HepG2 (cell line): ENCODE data around the gene PPP1R15A. TPM values are rescaled to one million over a fixed set of nuclear protein-coding genes. Genes with fewer than 3 reads are reported as not detected.

Experiments
- ATAC-seq: fragments of 200-7000 bp; cut with Tn5 transposase; 3 replicates; pipeline ENCODE4 v1.9.1; 2020; ENCODE audit warnings: mild to moderate bottlenecking, moderate library complexity
- BruUV-seq: library from RNA; stranded (reverse); fragments of 400-500 nt; replicated peaks from 2 replicates; lab custom pipeline; 2021; lab: Mats Ljungman, UMichigan
- CTCF ChIA-PET: fragments of 300-600 bp; formaldehyde crosslinking; extraction: SDS; loops from one replicate; lab custom pipeline; 2021; ENCODE audit warnings: low total read pairs, inconsistent platforms, low intra/inter-chr PET ratio; lab: Yijun Ruan, JAX
- POLR2A ChIA-PET: fragments of 350-600 bp; sonication (Branson Sonifier 250); formaldehyde crosslinking; loops from one replicate; lab custom pipeline; 2020; ENCODE audit warnings: antibody characterized with exemption, inconsistent platforms; lab: Yijun Ruan, JAX
- DNase-seq: peaks from one replicate; pipeline ENCODE4 v3.0.0-alpha.2; 2015; ENCODE audit warnings: low spot score
- FAIRE-seq: peaks from 3 replicates; lab custom pipeline; 2011; peaks lifted over from hg19 to GRCh38; lab: Jason Lieb, UNC
- H2AFZ ChIP-seq: one replicate; pipeline ENCODE4 v1.6.1; 2011; ENCODE audit warnings: low read length, inconsistent platforms
- H3K27ac ChIP-seq: fragments of 300-600 bp; 3 replicates; pipeline ENCODE4 v1.8.0; 2011; ENCODE audit warnings: mixed run types, mild to moderate bottlenecking, mixed read lengths, low read length, inconsistent platforms; ENCODE audit not compliant: insufficient read depth; ENCODE audit errors: extremely low read length
- H3K27me3 ChIP-seq, 2 experiments: fragments of 200-600 bp in 1 of 2; 2 replicates in 1 of 2; 3 replicates in 1 of 2; pipeline versions ENCODE4 v1.6.0 to v1.8.0; 2011; ENCODE audit warnings: low read length in 2 of 2, mild to moderate bottlenecking in 2 of 2, moderate library complexity in 2 of 2, inconsistent platforms in 1 of 2; ENCODE audit not compliant: insufficient read depth in 2 of 2, control insufficient read depth in 1 of 2
- H3K36me3 ChIP-seq, 2 experiments: fragments of 200-600 bp in 1 of 2; replicated peaks in 1 of 2; 2 replicates in 1 of 2; 3 replicates in 1 of 2; pipeline versions ENCODE4 v1.5.1 to v1.8.0; 2011; ENCODE audit warnings: low read length in 2 of 2, inconsistent platforms in 1 of 2; ENCODE audit not compliant: insufficient read depth in 2 of 2, control insufficient read depth in 1 of 2
- H3K4me1 ChIP-seq: 2 replicates; pipeline ENCODE4 v1.5.1; 2012; ENCODE audit warnings: low read length, inconsistent platforms; ENCODE audit not compliant: insufficient read depth
- H3K4me2 ChIP-seq: 2 replicates; pipeline ENCODE4 v1.6.0; 2011; ENCODE audit warnings: low read depth, low read length, inconsistent platforms
- H3K4me3 ChIP-seq, 3 experiments: fragments of 200-600 bp in 1 of 3; sonication (generic), shearing (Covaris generic) in 1 of 3; replicated peaks in 1 of 3; 2 replicates each; pipeline ENCODE4 v1.5.1; 2011 to 2016; ENCODE audit warnings: low read length in 3 of 3, inconsistent platforms in 2 of 3, low read depth in 2 of 3, mild to moderate bottlenecking in 2 of 3, control low read depth in 1 of 3, mixed read lengths in 1 of 3; ENCODE audit not compliant: insufficient read depth in 1 of 3
- H3K79me2 ChIP-seq: one replicate; pipeline ENCODE4 v1.6.1; 2011; ENCODE audit warnings: low read length, inconsistent platforms; ENCODE audit not compliant: insufficient read depth
- H3K9ac ChIP-seq: 2 replicates; pipeline ENCODE4 v1.6.0; 2011; ENCODE audit warnings: mild to moderate bottlenecking, low read depth, low read length, inconsistent platforms; ENCODE audit not compliant: insufficient read depth
- H3K9me3 ChIP-seq: 2 replicates; pipeline ENCODE4 v1.5.1; 2012; ENCODE audit warnings: mild to moderate bottlenecking, low read length
- H4K20me1 ChIP-seq: 2 replicates; pipeline ENCODE4 v1.6.0; 2011; ENCODE audit warnings: inconsistent platforms, mild to moderate bottlenecking, low read length, moderate library complexity; ENCODE audit not compliant: insufficient read depth
- GPN1 ChIP-seq: sonication (generic); formaldehyde crosslinking; IDR thresholded peaks from 2 replicates; pipeline ENCODE4 v1.5.1; 2020; ENCODE audit warnings: missing genetic modification reagents, borderline replicate concordance
- HDAC1 ChIP-seq: sonication (generic); formaldehyde crosslinking; IDR thresholded peaks from 2 replicates; pipeline ENCODE4 v1.5.1; 2020; ENCODE audit warnings: mild to moderate bottlenecking, missing genetic modification reagents
- KAT2B ChIP-seq: fragments of 150-350 bp; IDR thresholded peaks from 2 replicates; pipeline ENCODE4 v1.6.1; 2014; ENCODE audit warnings: low read depth, low read length, borderline replicate concordance
- TGIF2 ChIP-seq: IDR thresholded peaks from 2 replicates; pipeline ENCODE4 v1.6.1; 2016; ENCODE audit warnings: control low read depth, missing compliant biosample characterization
- ZFP90 ChIP-seq: sonication (generic); formaldehyde crosslinking; IDR thresholded peaks from 2 replicates; pipeline ENCODE4 v1.8.0; 2022; ENCODE audit warnings: missing genetic modification reagents, mild to moderate bottlenecking, inconsistent platforms, borderline replicate concordance
- ZNF331 ChIP-seq: sonication (generic); formaldehyde crosslinking; IDR thresholded peaks from 2 replicates; pipeline ENCODE4 v1.4.0; 2020; ENCODE audit warnings: missing genetic modification reagents
- ZNF558 ChIP-seq: sonication (generic); formaldehyde crosslinking; IDR thresholded peaks from 2 replicates; pipeline ENCODE4 v1.9.0; 2022; ENCODE audit warnings: mild to moderate bottlenecking, missing genetic modification reagents, borderline replicate concordance
- WGBS: methylation state at CpG from one replicate; pipeline ENCODE4 v1.1.6; 2017; ENCODE audit warnings: low lambda C conversion rate; 5-methylcytosine and 5-hydroxymethylcytosine counted together
- in situ Hi-C: cut with HindIII; loops from 2 replicates; pipeline ENCODE4 v1.10.0; 2017; ENCODE audit warnings: low pct_unique_long_range_greater_than_20kb; ENCODE audit not compliant: extremely low pct_ligation_motif_present
- intact Hi-C: fragments of 100-400 bp; cut with micrococcal nuclease; formaldehyde crosslinking; loops from one replicate; pipeline ENCODE4 v1.10.0; 2022; ENCODE audit not compliant: unreplicated experiment
- polyA plus RNA-seq, 8 experiments: library from polyadenylated mRNA; depleted of rRNA in 3 of 8; stranded (reverse) in 7 of 8; unstranded in 1 of 8; fragments of >200 nt; fragmentation: Illumina TruSeq in 4 of 8; extraction: Trizol in 4 of 8; gene quantifications; 2 replicates each; pipeline versions ENCODE4 v1.2.1 to v1.2.3, GENCODE V29; 2011 to 2016; ENCODE audit warnings: low read depth in 4 of 8, missing spikeins in 1 of 8, mixed read lengths in 1 of 8; ENCODE audit not compliant: insufficient read depth in 1 of 8
- total RNA-seq, 5 experiments: library from RNA; depleted of rRNA; stranded (reverse); fragments of >200 nt; fragmentation: Illumina TruSeq; extraction: Trizol; gene quantifications; 2 replicates each; pipeline ENCODE4 v1.2.3, GENCODE V29; 2016; ENCODE audit warnings: low read depth in 1 of 5
- TF ChIP-seq, protein P1 (sequence below): sonication (generic); formaldehyde crosslinking; IDR thresholded peaks from 2 replicates; pipeline ENCODE4 v1.4.0; 2020; ENCODE audit warnings: missing genetic modification reagents
- TF ChIP-seq, protein P2 (sequence below): sonication (generic); formaldehyde crosslinking; IDR thresholded peaks from 2 replicates; pipeline ENCODE4 v1.5.0; 2020; ENCODE audit warnings: mild to moderate bottlenecking, missing genetic modification reagents, borderline replicate concordance
- TF ChIP-seq, protein P3 (sequence below): IDR thresholded peaks from 2 replicates; pipeline ENCODE4 v1.6.1; 2018; ENCODE audit warnings: missing genetic modification reagents
- TF ChIP-seq, protein P4 (sequence below): sonication (generic); formaldehyde crosslinking; conservative IDR thresholded peaks from 2 replicates; pipeline ENCODE4 v1.4.0; 2020; ENCODE audit warnings: mild to moderate bottlenecking, missing genetic modification reagents, moderate library complexity

The PPP1R15A gene
- total and polyA plus RNA-seq, 2 of the 13 experiments (the other 11 are each of a cell fraction or from before 2014, with no cell fraction given), result 15.6 to 18.5 TPM

DNA sequence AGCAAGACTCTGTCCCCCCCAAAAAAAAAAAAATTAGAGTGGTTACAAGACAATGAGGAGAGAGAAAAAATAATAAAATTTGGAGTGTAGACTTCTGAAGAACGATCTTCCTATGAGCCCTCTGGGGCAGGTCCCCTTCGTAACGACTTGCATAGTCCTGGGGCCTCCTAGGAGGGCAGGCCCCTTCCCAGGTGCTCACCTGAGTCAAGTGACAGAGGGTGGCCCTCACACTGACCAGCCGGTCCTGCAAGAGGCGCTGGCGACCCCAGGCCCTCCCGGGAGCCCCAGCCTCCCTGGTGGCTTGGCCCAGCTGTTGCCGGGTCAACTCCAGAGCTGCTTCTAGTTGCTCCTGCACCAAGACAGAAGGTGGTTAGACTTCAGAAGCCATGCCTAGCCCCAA is 18.7 kb upstream of the PPP1R15A start:
- intact Hi-C loops (no loop called here), in situ Hi-C loops (no loop called here)
- POLR2A ChIA-PET, result no interaction called here
- CTCF ChIA-PET, result no interaction called here
- Histone ChIP-seq H4K20me1 (no peaks in the 10 kb centered on the region), H3K4me1 (no peaks in the 10 kb centered on the region; the same call in 1 of the 2 replicates), H3K27me3 (no peaks in the 10 kb centered on the region; a peak in 1 of 5 replicates), H3K27ac (no peak overlapping the region), H3K4me2 (no peak overlapping the region), H2AFZ (no peak overlapping the region), H3K36me3 (no peaks in the 10 kb centered on the region), H3K9ac (no peak overlapping the region), H3K79me2 (no peaks in the 10 kb centered on the region), H3K4me3 (no peak overlapping the region), H3K9me3 (no peaks in the 10 kb centered on the region)
- TF ChIP-seq, protein P1, sequence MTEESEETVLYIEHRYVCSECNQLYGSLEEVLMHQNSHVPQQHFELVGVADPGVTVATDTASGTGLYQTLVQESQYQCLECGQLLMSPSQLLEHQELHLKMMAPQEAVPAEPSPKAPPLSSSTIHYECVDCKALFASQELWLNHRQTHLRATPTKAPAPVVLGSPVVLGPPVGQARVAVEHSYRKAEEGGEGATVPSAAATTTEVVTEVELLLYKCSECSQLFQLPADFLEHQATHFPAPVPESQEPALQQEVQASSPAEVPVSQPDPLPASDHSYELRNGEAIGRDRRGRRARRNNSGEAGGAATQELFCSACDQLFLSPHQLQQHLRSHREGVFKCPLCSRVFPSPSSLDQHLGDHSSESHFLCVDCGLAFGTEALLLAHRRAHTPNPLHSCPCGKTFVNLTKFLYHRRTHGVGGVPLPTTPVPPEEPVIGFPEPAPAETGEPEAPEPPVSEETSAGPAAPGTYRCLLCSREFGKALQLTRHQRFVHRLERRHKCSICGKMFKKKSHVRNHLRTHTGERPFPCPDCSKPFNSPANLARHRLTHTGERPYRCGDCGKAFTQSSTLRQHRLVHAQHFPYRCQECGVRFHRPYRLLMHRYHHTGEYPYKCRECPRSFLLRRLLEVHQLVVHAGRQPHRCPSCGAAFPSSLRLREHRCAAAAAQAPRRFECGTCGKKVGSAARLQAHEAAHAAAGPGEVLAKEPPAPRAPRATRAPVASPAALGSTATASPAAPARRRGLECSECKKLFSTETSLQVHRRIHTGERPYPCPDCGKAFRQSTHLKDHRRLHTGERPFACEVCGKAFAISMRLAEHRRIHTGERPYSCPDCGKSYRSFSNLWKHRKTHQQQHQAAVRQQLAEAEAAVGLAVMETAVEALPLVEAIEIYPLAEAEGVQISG (CRISPR knock-in tag), result no peak
- TF ChIP-seq ZFP90 (CRISPR knock-in tag) (no peak), KAT2B (no peak), ZNF331 (CRISPR knock-in tag) (no peak), TGIF2 (CRISPR knock-in tag) (no peak), HDAC1 (CRISPR knock-in tag) (no peak), GPN1 (no peak), ZNF558 (CRISPR knock-in tag) (no peak)
- TF ChIP-seq, protein P2, sequence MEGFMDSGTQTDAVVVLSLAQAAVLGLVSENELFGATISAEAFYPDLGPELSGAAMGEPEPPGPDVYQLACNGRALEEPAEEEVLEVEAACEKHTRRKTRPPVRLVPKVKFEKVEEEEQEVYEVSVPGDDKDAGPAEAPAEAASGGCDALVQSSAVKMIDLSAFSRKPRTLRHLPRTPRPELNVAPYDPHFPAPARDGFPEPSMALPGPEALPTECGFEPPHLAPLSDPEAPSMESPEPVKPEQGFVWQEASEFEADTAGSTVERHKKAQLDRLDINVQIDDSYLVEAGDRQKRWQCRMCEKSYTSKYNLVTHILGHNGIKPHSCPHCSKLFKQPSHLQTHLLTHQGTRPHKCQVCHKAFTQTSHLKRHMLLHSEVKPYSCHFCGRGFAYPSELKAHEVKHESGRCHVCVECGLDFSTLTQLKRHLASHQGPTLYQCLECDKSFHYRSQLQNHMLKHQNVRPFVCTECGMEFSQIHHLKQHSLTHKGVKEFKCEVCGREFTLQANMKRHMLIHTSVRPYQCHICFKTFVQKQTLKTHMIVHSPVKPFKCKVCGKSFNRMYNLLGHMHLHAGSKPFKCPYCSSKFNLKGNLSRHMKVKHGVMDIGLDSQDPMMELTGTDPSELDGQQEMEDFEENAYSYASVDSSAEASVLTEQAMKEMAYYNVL (CRISPR knock-in tag), result no peak
- TF ChIP-seq, protein P3, sequence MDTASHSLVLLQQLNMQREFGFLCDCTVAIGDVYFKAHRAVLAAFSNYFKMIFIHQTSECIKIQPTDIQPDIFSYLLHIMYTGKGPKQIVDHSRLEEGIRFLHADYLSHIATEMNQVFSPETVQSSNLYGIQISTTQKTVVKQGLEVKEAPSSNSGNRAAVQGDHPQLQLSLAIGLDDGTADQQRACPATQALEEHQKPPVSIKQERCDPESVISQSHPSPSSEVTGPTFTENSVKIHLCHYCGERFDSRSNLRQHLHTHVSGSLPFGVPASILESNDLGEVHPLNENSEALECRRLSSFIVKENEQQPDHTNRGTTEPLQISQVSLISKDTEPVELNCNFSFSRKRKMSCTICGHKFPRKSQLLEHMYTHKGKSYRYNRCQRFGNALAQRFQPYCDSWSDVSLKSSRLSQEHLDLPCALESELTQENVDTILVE (CRISPR knock-in tag), result no peak
- TF ChIP-seq, protein P4, sequence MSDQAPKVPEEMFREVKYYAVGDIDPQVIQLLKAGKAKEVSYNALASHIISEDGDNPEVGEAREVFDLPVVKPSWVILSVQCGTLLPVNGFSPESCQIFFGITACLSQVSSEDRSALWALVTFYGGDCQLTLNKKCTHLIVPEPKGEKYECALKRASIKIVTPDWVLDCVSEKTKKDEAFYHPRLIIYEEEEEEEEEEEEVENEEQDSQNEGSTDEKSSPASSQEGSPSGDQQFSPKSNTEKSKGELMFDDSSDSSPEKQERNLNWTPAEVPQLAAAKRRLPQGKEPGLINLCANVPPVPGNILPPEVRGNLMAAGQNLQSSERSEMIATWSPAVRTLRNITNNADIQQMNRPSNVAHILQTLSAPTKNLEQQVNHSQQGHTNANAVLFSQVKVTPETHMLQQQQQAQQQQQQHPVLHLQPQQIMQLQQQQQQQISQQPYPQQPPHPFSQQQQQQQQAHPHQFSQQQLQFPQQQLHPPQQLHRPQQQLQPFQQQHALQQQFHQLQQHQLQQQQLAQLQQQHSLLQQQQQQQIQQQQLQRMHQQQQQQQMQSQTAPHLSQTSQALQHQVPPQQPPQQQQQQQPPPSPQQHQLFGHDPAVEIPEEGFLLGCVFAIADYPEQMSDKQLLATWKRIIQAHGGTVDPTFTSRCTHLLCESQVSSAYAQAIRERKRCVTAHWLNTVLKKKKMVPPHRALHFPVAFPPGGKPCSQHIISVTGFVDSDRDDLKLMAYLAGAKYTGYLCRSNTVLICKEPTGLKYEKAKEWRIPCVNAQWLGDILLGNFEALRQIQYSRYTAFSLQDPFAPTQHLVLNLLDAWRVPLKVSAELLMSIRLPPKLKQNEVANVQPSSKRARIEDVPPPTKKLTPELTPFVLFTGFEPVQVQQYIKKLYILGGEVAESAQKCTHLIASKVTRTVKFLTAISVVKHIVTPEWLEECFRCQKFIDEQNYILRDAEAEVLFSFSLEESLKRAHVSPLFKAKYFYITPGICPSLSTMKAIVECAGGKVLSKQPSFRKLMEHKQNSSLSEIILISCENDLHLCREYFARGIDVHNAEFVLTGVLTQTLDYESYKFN (CRISPR knock-in tag), result no peak
- no TSS peak for BruUV-seq
- no peak for FAIRE-seq
- DNase-seq, result no peak
- WGBS, result 88% methylated on average over 5 of the region's 8 CpGs
- no peak for ATAC-seq
